Parathyroid adenoma (tissue), 2 donors: ENCODE results near the gene MBD4.

Experiments used
- H2AFZ ChIP-seq: fragments of 300-600 bp; sonication (generic); one replicate; pipeline ENCODE4 v1.7.0; 2017; ENCODE audit warnings: antibody characterized with exemption, mild to moderate bottlenecking
- H3K27ac ChIP-seq: fragments of 300-600 bp; sonication (generic); one replicate; pipeline ENCODE4 v1.7.0; 2017
- H3K27me3 ChIP-seq: fragments of 300-600 bp; sonication (generic); one replicate; pipeline ENCODE4 v1.7.0; 2017; ENCODE audit warnings: low read length; ENCODE audit not compliant: control insufficient read depth, insufficient read depth
- H3K36me3 ChIP-seq: fragments of 300-600 bp; sonication (generic); one replicate; pipeline ENCODE4 v1.7.0; 2017; ENCODE audit warnings: low read length; ENCODE audit not compliant: control insufficient read depth, insufficient read depth
- H3K4me1 ChIP-seq: fragments of 300-600 bp; sonication (generic); one replicate; pipeline ENCODE4 v1.7.0; 2017; ENCODE audit warnings: control low read depth
- H3K4me2 ChIP-seq: fragments of 300-600 bp; sonication (generic); one replicate; pipeline ENCODE4 v1.7.0; 2017; ENCODE audit warnings: low read length
- H3K4me3 ChIP-seq: fragments of 300-600 bp; sonication (generic); one replicate; pipeline ENCODE4 v1.7.0; 2017; ENCODE audit warnings: low read depth, low read length
- H3K79me2 ChIP-seq: fragments of 300-600 bp; sonication (generic); one replicate; pipeline ENCODE4 v1.7.0; 2017; ENCODE audit warnings: control low read depth
- H3K9ac ChIP-seq: fragments of 300-600 bp; sonication (generic); one replicate; pipeline ENCODE4 v1.7.0; 2017; ENCODE audit warnings: mild to moderate bottlenecking
- H3K9me3 ChIP-seq: fragments of 300-600 bp; sonication (generic); one replicate; pipeline ENCODE4 v1.7.0; 2017; ENCODE audit warnings: low read length; ENCODE audit not compliant: control insufficient read depth
- CTCF ChIP-seq: fragments of 300-600 bp; sonication (generic); IDR thresholded peaks from one replicate; pipeline ENCODE4 v1.7.0; 2017; ENCODE audit warnings: antibody characterized with exemption, mild to moderate bottlenecking
- donor health status: primary hyperparathyroidism.

The MBD4 gene

GRCh38 chr3:129441215-129441614, 1.5 kb upstream of the MBD4 start:
- Histone ChIP-seq H3K79me2 (peaks cover 27% of the 10 kb centered on the region), H3K27ac (peak overlapping the region; percentile 90), H3K9ac (no peak overlapping the region), H3K36me3 (no peaks in the 10 kb centered on the region), H3K4me1 (peaks cover 21% of the 10 kb centered on the region), H3K4me2 (peak overlapping the region; percentile 63), H3K4me3 (peak overlapping the region; percentile 82), H3K9me3 (no peaks in the 10 kb centered on the region), H2AFZ (peak overlapping the region; percentile 33), H3K27me3 (no peaks in the 10 kb centered on the region)
- TF ChIP-seq CTCF: no peak

- no peak for TF ChIP-seq CTCF
- Histone ChIP-seq H3K9ac (no peak overlapping the region), H3K27ac (peak overlapping the region; percentile 90), H3K9me3 (no peaks in the 10 kb centered on the region), H3K79me2 (peaks cover 22% of the 10 kb centered on the region), H3K4me1 (peaks cover 21% of the 10 kb centered on the region), H3K4me3 (peak overlapping the region; percentile 82), H3K4me2 (peak overlapping the region; percentile 63), H3K27me3 (no peaks in the 10 kb centered on the region), H2AFZ (peak overlapping the region; percentile 99), H3K36me3 (no peaks in the 10 kb centered on the region)
Measured at GRCh38 chr3:129440618-129441190, 956 bp upstream of the MBD4 start.

- Histone ChIP-seq H3K4me1 (peaks cover 21% of the 10 kb centered on the region), H3K4me3 (peak overlapping the region; percentile 82), H3K4me2 (peak overlapping the region; percentile 73), H3K9me3 (no peaks in the 10 kb centered on the region), H3K79me2 (peaks cover 10% of the 10 kb centered on the region), H3K36me3 (no peaks in the 10 kb centered on the region), H2AFZ (peak overlapping the region; percentile 99), H3K27ac (peak overlapping the region; percentile 90), H3K9ac (peak overlapping the region; percentile 54), H3K27me3 (no peaks in the 10 kb centered on the region)
- no peak for TF ChIP-seq CTCF
Measured at GRCh38 chr3:129439226-129439816, 427 bp downstream of the MBD4 start.

- Histone ChIP-seq H3K4me1 (no peaks in the 10 kb centered on the region), H3K9me3 (no peaks in the 10 kb centered on the region), H3K27ac (no peak overlapping the region), H2AFZ (no peak overlapping the region), H3K4me3 (no peak overlapping the region), H3K9ac (no peak overlapping the region), H3K36me3 (no peaks in the 10 kb centered on the region), H3K79me2 (peaks cover 3% of the 10 kb centered on the region), H3K27me3 (no peaks in the 10 kb centered on the region), H3K4me2 (no peak overlapping the region)
- no peak for TF ChIP-seq CTCF
Measured at GRCh38 chr3:129435367-129435766, 4.4 kb downstream of the MBD4 start.

GRCh38 chr3:129434140-129434539, 5.6 kb downstream of the MBD4 start:
- H3K79me2 ChIP-seq: no peaks in the 10 kb centered on the region
- no peaks in the 10 kb centered on the region for H3K36me3 ChIP-seq
- no peak overlapping the region for H3K9ac ChIP-seq
- H3K4me1 ChIP-seq: peaks cover 1% of the 10 kb centered on the region
- H3K27ac ChIP-seq: no peak overlapping the region
- no peaks in the 10 kb centered on the region for H3K27me3 ChIP-seq
- no peak for TF ChIP-seq CTCF
- H2AFZ ChIP-seq: no peak overlapping the region
- no peaks in the 10 kb centered on the region for H3K9me3 ChIP-seq
- H3K4me3 ChIP-seq: no peak overlapping the region
- no peak overlapping the region for H3K4me2 ChIP-seq
